ENCODE data around the gene SSX5. TPM values are rescaled to one million over a fixed set of nuclear protein-coding genes. Genes with fewer than 3 reads are reported as not detected.
"Not testable (repeated sequence)": the region's sequence is repeated elsewhere in the genome, so short reads cannot be mapped to it uniquely, and the experiment has no call there.

The SSX5 gene
- total RNA-seq, result not detected
- not detected for polyA plus RNA-seq

DNA sequence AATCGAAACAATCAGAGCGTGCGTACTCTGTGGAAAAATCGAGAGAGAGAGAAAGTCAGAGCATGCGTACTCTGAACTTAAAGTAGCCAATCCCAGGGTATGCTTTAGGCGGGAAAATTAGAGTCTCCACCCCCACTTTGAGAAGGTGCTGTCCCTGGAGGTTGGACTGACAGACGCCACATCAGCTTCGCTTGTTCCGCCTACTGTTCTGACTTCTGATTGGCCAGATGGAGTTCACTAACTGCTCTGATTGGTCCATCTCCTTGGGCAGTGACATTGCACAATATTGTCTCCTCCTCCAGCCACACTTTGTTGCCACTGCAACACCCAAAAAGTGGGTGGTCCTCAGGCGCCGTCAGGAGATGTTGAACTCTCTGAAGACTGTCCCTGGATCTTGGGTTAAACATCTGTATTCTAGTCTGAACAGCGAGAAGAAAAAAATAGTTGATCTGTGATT is at the start of gene SSX5:
Gene SSX5, minus strand, starts transcription at position 51 of the 457 bp plus-strand sequence. CDS start 1,437 bp downstream, outside the sequence.
- H3K27me3 Mint-ChIP-seq, result peaks cover 3 to 11% of the 10 kb centered on the region in 2 donors
- no peak within 1 kb of the TSS for H3K4me3 Mint-ChIP-seq

GRCh38 chrX:48224196-48224595 is 27.6 kb upstream of the SSX5 start:
- H3K27me3 ChIP-seq (ENCODE audit: insufficient read depth, low read length, poor library complexity, severe bottlenecking); CTCF ChIA-PET; H3K4me3 ChIP-seq (ENCODE audit: low read length); H3K4me3 Mint-ChIP-seq; H3K9me3 ChIP-seq (ENCODE audit: low read length); DNase-seq; H3K36me3 ChIP-seq (ENCODE audit: insufficient read depth, low read length); H3K27ac ChIP-seq (ENCODE audit: low read depth, low read length); H3K4me1 ChIP-seq (ENCODE audit: insufficient read depth, low read length); H3K27me3 Mint-ChIP-seq; H3K4me1 Mint-ChIP-seq; POLR2A ChIA-PET; H3K9me3 Mint-ChIP-seq; H3K36me3 Mint-ChIP-seq; H3K27ac Mint-ChIP-seq: not testable (repeated sequence)

More for the DNA sequence above, at the start of gene SSX5:
- no peak for DNase-seq
- no peaks in the 10 kb centered on the region for H3K4me1 Mint-ChIP-seq
- CTCF ChIA-PET, result no interaction called here
- Histone ChIP-seq H3K36me3 (ENCODE audit: insufficient read depth, low read length) (no peaks in the 10 kb centered on the region), H3K9me3 (ENCODE audit: low read length) (no peaks in the 10 kb centered on the region), H3K27ac (ENCODE audit: low read depth, low read length) (no peak within 1 kb of the TSS), H3K4me3 (ENCODE audit: low read length) (no peak within 1 kb of the TSS), H3K4me1 (ENCODE audit: insufficient read depth, low read length) (no peaks in the 10 kb centered on the region), H3K27me3 (ENCODE audit: insufficient read depth, low read length, poor library complexity, severe bottlenecking) (no peaks in the 10 kb centered on the region)
- no peaks in the 10 kb centered on the region for H3K36me3 Mint-ChIP-seq
- H3K27ac Mint-ChIP-seq, result peak within 1 kb of the TSS in 1 of 8 donors; percentile 19
- POLR2A ChIA-PET, result no interaction called here
- H3K9me3 Mint-ChIP-seq, result no peaks in the 10 kb centered on the region

GRCh38 chrX:48214341-48214740 is 17.7 kb upstream of the SSX5 start:
- H3K9me3 ChIP-seq (ENCODE audit: low read length); H3K4me3 ChIP-seq (ENCODE audit: low read length); H3K9me3 Mint-ChIP-seq; H3K36me3 Mint-ChIP-seq; H3K4me3 Mint-ChIP-seq; H3K36me3 ChIP-seq (ENCODE audit: insufficient read depth, low read length); H3K4me1 Mint-ChIP-seq; H3K4me1 ChIP-seq (ENCODE audit: insufficient read depth, low read length); DNase-seq; POLR2A ChIA-PET; H3K27me3 ChIP-seq (ENCODE audit: insufficient read depth, low read length, poor library complexity, severe bottlenecking); CTCF ChIA-PET; H3K27ac ChIP-seq (ENCODE audit: low read depth, low read length): not testable (repeated sequence)
- peaks cover 3 to 26% of the 10 kb centered on the region in 2 donors for H3K27me3 Mint-ChIP-seq
- peak overlapping the region in 1 of 8 donors; percentile 38 for H3K27ac Mint-ChIP-seq

DNA sequence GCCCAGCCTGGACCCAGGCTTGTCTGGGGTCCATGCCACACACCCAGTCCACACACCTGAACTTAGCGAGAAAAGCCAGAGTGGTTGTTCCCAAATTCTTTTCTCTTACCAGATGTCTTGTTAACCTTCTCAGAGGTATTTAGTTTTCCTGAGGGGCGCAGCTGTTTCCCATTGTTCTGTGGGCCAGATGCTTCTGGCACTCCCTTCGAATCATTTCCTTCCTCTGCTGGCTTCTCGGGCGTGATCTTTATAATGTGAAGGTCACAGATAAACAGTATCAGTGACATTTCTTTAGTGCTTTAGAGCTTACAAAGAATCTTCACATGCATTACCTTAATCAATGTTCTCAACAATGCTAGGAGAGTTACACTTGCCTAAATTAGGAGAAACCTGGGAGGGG is 6.6 kb downstream of the SSX5 start:
- POLR2A ChIA-PET; H3K4me3 ChIP-seq (ENCODE audit: low read length); H3K4me1 ChIP-seq (ENCODE audit: insufficient read depth, low read length); H3K27ac Mint-ChIP-seq; H3K4me1 Mint-ChIP-seq; H3K36me3 Mint-ChIP-seq; DNase-seq; H3K27me3 ChIP-seq (ENCODE audit: insufficient read depth, low read length, poor library complexity, severe bottlenecking); CTCF ChIA-PET; H3K27ac ChIP-seq (ENCODE audit: low read depth, low read length); H3K9me3 ChIP-seq (ENCODE audit: low read length); H3K4me3 Mint-ChIP-seq; H3K36me3 ChIP-seq (ENCODE audit: insufficient read depth, low read length); H3K9me3 Mint-ChIP-seq: not testable (repeated sequence)
- peaks cover 7 to 15% of the 10 kb centered on the region in 2 donors for H3K27me3 Mint-ChIP-seq

- H3K4me1 ChIP-seq (ENCODE audit: insufficient read depth, low read length); POLR2A ChIA-PET; H3K9me3 ChIP-seq (ENCODE audit: low read length); H3K36me3 Mint-ChIP-seq; H3K27ac ChIP-seq (ENCODE audit: low read depth, low read length); H3K4me3 Mint-ChIP-seq; H3K4me1 Mint-ChIP-seq; DNase-seq; CTCF ChIA-PET; H3K36me3 ChIP-seq (ENCODE audit: insufficient read depth, low read length); H3K27ac Mint-ChIP-seq; H3K4me3 ChIP-seq (ENCODE audit: low read length); H3K9me3 Mint-ChIP-seq; H3K27me3 ChIP-seq (ENCODE audit: insufficient read depth, low read length, poor library complexity, severe bottlenecking): not testable (repeated sequence)
- peaks cover 18 to 19% of the 10 kb centered on the region in 2 donors for H3K27me3 Mint-ChIP-seq
Measured at GRCh38 chrX:48181882-48182281, 14.7 kb downstream of the SSX5 start.

DNA sequence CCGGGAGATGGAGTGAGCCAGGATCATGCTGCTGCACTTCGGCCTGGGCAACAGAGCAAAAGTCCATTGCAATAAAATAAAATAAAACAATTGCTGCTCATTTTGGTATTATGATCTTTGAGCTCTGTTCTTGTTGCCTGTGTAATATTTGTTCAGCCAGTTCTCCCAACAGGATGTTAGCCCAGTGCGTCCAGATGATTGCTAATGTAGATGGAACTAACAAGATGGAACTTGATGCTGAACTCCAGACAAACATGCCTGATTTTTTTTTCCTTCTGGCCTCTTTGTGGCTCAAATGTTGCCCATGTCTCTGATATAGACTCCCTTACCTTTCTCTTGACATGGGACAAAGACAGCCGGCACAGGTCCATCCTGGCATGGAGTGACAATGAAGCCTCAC is 15.8 kb downstream of the SSX5 start:
- H3K27me3 Mint-ChIP-seq, result peaks cover 12 to 19% of the 10 kb centered on the region in 2 donors
- Histone ChIP-seq H3K4me3 (ENCODE audit: low read length) (no peak overlapping the region), H3K36me3 (ENCODE audit: insufficient read depth, low read length) (no peaks in the 10 kb centered on the region), H3K27me3 (ENCODE audit: insufficient read depth, low read length, poor library complexity, severe bottlenecking) (no peaks in the 10 kb centered on the region), H3K4me1 (ENCODE audit: insufficient read depth, low read length) (no peaks in the 10 kb centered on the region), H3K27ac (ENCODE audit: low read depth, low read length) (no peak overlapping the region), H3K9me3 (ENCODE audit: low read length) (no peaks in the 10 kb centered on the region)
- H3K9me3 Mint-ChIP-seq, result no peaks in the 10 kb centered on the region
- H3K27ac Mint-ChIP-seq, result no peak overlapping the region
- no peaks in the 10 kb centered on the region for H3K4me1 Mint-ChIP-seq
- CTCF ChIA-PET, result no interaction called here
- H3K36me3 Mint-ChIP-seq, result no peaks in the 10 kb centered on the region
- no peak overlapping the region for H3K4me3 Mint-ChIP-seq
- POLR2A ChIA-PET, result no interaction called here
- no peak for DNase-seq

GRCh38 chrX:48179691-48180090 is 16.9 kb downstream of the SSX5 start:
- no peaks in the 10 kb centered on the region for H3K36me3 ChIP-seq (ENCODE audit: insufficient read depth, low read length)
- H3K27me3 Mint-ChIP-seq, result peaks cover 8 to 14% of the 10 kb centered on the region in 2 donors
- H3K9me3 Mint-ChIP-seq, result no peaks in the 10 kb centered on the region
- H3K4me3 Mint-ChIP-seq, result no peak overlapping the region
- no peaks in the 10 kb centered on the region for H3K9me3 ChIP-seq (ENCODE audit: low read length)
- no peaks in the 10 kb centered on the region for H3K4me1 Mint-ChIP-seq
- H3K36me3 Mint-ChIP-seq, result no peaks in the 10 kb centered on the region
- no peaks in the 10 kb centered on the region for H3K4me1 ChIP-seq (ENCODE audit: insufficient read depth, low read length)
- ChIA-PET POLR2A (no interaction called here), CTCF (no interaction called here)
- no peak overlapping the region for H3K27ac Mint-ChIP-seq
- no peak for DNase-seq
- H3K27ac ChIP-seq (ENCODE audit: low read depth, low read length), result no peak overlapping the region
- H3K27me3 ChIP-seq (ENCODE audit: insufficient read depth, low read length, poor library complexity, severe bottlenecking), result no peaks in the 10 kb centered on the region
- H3K4me3 ChIP-seq (ENCODE audit: low read length), result no peak overlapping the region

DNA sequence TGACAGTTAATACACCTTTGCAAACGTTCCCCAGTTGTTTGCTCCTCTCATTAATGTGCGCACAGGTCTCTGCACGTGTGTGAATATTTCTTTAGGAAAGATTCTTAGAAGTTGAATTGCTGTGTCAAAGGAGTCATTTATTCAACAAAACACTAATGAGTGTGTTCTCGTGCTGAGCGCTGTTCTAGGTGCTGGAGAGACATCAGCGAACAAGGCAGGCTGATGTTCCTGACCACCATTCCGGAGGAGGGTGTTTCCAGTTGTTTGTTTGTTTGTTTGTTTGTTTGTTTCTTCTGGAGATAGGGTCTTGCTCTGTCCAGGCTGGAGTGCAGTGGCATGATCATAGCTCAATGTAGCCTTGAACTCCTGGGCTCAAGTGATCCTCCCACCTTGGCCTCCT is 30.3 kb downstream of the SSX5 start:
- peaks cover 11 to 16% of the 10 kb centered on the region in 2 donors for H3K27me3 Mint-ChIP-seq
- DNase-seq; H3K36me3 Mint-ChIP-seq; CTCF ChIA-PET; H3K9me3 Mint-ChIP-seq; H3K27me3 ChIP-seq (ENCODE audit: insufficient read depth, low read length, poor library complexity, severe bottlenecking); POLR2A ChIA-PET; H3K4me3 ChIP-seq (ENCODE audit: low read length); H3K36me3 ChIP-seq (ENCODE audit: insufficient read depth, low read length); H3K27ac Mint-ChIP-seq; H3K4me3 Mint-ChIP-seq; H3K9me3 ChIP-seq (ENCODE audit: low read length); H3K4me1 Mint-ChIP-seq; H3K4me1 ChIP-seq (ENCODE audit: insufficient read depth, low read length); H3K27ac ChIP-seq (ENCODE audit: low read depth, low read length): not testable (repeated sequence)

DNA sequence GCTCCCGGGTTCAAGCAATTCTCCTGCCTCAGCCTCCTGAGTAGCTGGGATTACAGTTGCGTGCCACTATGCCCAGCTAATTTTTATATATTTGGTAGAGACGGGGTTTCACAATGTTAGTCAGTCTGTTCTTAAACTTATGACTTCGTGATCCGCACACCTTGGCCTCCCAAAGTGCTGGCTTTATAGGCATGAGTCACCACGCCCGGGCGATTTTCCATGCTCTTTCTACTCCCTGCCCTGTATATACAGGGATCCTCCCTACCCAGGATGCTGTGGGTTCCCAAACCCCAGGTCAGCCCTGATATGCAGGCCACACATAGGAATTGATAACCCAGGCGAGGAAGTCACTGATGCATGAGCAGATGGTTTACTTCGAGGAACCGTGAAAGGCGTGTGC is 31.4 kb downstream of the SSX5 start:
- Mint-ChIP-seq H3K36me3 (no peaks in the 10 kb centered on the region), H3K9me3 (no peaks in the 10 kb centered on the region), H3K4me1 (no peaks in the 10 kb centered on the region), H3K4me3 (no peak overlapping the region), H3K27ac (no peak overlapping the region), H3K27me3 (peaks cover 11 to 21% of the 10 kb centered on the region in 2 donors)
- Histone ChIP-seq H3K36me3 (ENCODE audit: insufficient read depth, low read length) (no peaks in the 10 kb centered on the region), H3K9me3 (ENCODE audit: low read length) (no peaks in the 10 kb centered on the region), H3K27me3 (ENCODE audit: insufficient read depth, low read length, poor library complexity, severe bottlenecking) (no peaks in the 10 kb centered on the region), H3K27ac (ENCODE audit: low read depth, low read length) (no peak overlapping the region), H3K4me1 (ENCODE audit: insufficient read depth, low read length) (no peaks in the 10 kb centered on the region), H3K4me3 (ENCODE audit: low read length) (no peak overlapping the region)
- ChIA-PET POLR2A (no interaction called here), CTCF (no interaction called here)
- no peak for DNase-seq
